CD4-positive, alpha-beta T cell treated with Interferon alpha-2 for 1 hour (primary cell): ENCODE data around the gene ZFAND2B.

Source experiments
- DNase-seq, 2 donors: peaks; one replicate each; pipeline ENCODE4 v3.0.0-alpha.2; 2020 to 2022

Gene ZFAND2B

GRCh38 chr2:219207134-219207883 lies 727 bp downstream of the ZFAND2B start:
- DNase-seq, result no peak

- no peak for DNase-seq
These were observed 1.5 kb downstream of the ZFAND2B start for GRCh38 chr2:219207884-219208740.

GRCh38 chr2:219209236-219210195 lies 2.9 kb downstream of the ZFAND2B start:
- DNase-seq, result no peak

- DNase-seq, result no peak
These were observed 3.8 kb downstream of the ZFAND2B start for GRCh38 chr2:219210196-219210885.

- no peak for DNase-seq
These were observed 4.3 kb downstream of the ZFAND2B start for GRCh38 chr2:219210886-219211362.

GRCh38 chr2:219213026-219213415 lies 6.4 kb downstream of the ZFAND2B start:
- no peak for DNase-seq

GRCh38 chr2:219213486-219214071 lies 7.0 kb downstream of the ZFAND2B start:
- DNase-seq, result no peak

- no peak for DNase-seq
These were observed 7.6 kb downstream of the ZFAND2B start for GRCh38 chr2:219214141-219214540.

- DNase-seq, result no peak
These were observed 8.2 kb downstream of the ZFAND2B start for GRCh38 chr2:219214786-219215185.

- no peak for DNase-seq
These were observed 9.4 kb downstream of the ZFAND2B start for GRCh38 chr2:219215871-219216534.

- no peak for DNase-seq
These were observed 9.9 kb downstream of the ZFAND2B start for GRCh38 chr2:219216535-219216915.

GRCh38 chr2:219218217-219218731 lies 11.7 kb downstream of the ZFAND2B start:
- no peak for DNase-seq

- peak; percentile 86 to 91 for DNase-seq
These were observed 12.4 kb downstream of the ZFAND2B start, which contains the start of gene ABCB6 for GRCh38 chr2:219218732-219219701. ABCB6 (minus strand) TSS chr2:219218958; CDS start chr2:219218673, 285 bp downstream.

GRCh38 chr2:219219784-219220532 lies 13.4 kb downstream of the ZFAND2B start:
- no peak for DNase-seq

- no peak for DNase-seq
These were observed 14.2 kb downstream of the ZFAND2B start for GRCh38 chr2:219220652-219221402.

GRCh38 chr2:219221957-219222518 lies 15.5 kb downstream of the ZFAND2B start:
- no peak for DNase-seq

- no peak for DNase-seq
These were observed 17.4 kb downstream of the ZFAND2B start for GRCh38 chr2:219223831-219224610.
